NCI-H1092 (cell line): ENCODE results near the gene C19orf67.

Source experiments
- DNase-seq: peaks from one replicate; lab custom pipeline; 2025; lab: John Stamatoyannopoulos, UW

C19orf67 gene

GRCh38 chr19:14081797-14082674, 3.5 kb downstream of the C19orf67 start:
- DNase-seq, result no peak

- peak; percentile 99 for DNase-seq
These were observed 4.4 kb downstream of the C19orf67 start for GRCh38 chr19:14080887-14081796.

- DNase-seq, result no peak
These were observed 7.2 kb downstream of the C19orf67 start for GRCh38 chr19:14078411-14078810.

- DNase-seq, result no peak
These were observed 11.4 kb downstream of the C19orf67 start for GRCh38 chr19:14073925-14074838.

GRCh38 chr19:14073261-14073924, 12.2 kb downstream of the C19orf67 start:
- peak; percentile 59 for DNase-seq

- DNase-seq, result peak; percentile 23
These were observed 12.9 kb downstream of the C19orf67 start, which contains the start of gene MISP3 for GRCh38 chr19:14072535-14073260. Gene MISP3, plus strand, starts transcription at chr19:14072786. Its CDS starts 524 bp downstream, at chr19:14073310.

GRCh38 chr19:14070268-14071050, 15.1 kb downstream of the C19orf67 start:
- DNase-seq, result no peak

GRCh38 chr19:14066134-14066533, 19.4 kb downstream of the C19orf67 start:
- DNase-seq, result no peak

GRCh38 chr19:14063105-14063504, 22.5 kb downstream of the C19orf67 start:
- no peak for DNase-seq

- no peak for DNase-seq
These were observed 23.1 kb downstream of the C19orf67 start for GRCh38 chr19:14062558-14062855.

GRCh38 chr19:14061751-14062557, 23.6 kb downstream of the C19orf67 start, which contains the start of gene PALM3:
Gene PALM3, minus strand, starts transcription at chr19:14062076. Its CDS starts 96 bp downstream, at chr19:14061980.
- DNase-seq, result no peak

- no peak for DNase-seq
These were observed 24.4 kb downstream of the C19orf67 start for GRCh38 chr19:14061081-14061749.

GRCh38 chr19:14059652-14060155, 25.9 kb downstream of the C19orf67 start:
- DNase-seq, result no peak

GRCh38 chr19:14059093-14059480, 26.5 kb downstream of the C19orf67 start:
- DNase-seq, result no peak

- DNase-seq, result no peak
These were observed 27.1 kb downstream of the C19orf67 start for GRCh38 chr19:14058182-14059092.

GRCh38 chr19:14056741-14057356, 28.7 kb downstream of the C19orf67 start:
- DNase-seq, result no peak
